Sigmoid colon (tissue), 7 donors: ENCODE measurements around the gene TFR2. TPM values are rescaled to one million over a fixed set of nuclear protein-coding genes. Genes with fewer than 3 reads are reported as not detected.

Experiments used
- DNase-seq: peaks from one replicate; pipeline ENCODE4 v3.0.0-alpha.2; 2019
- H3K27ac ChIP-seq, 4 donors: fragments of 200-600 bp; sonication (generic); one replicate each; pipeline ENCODE4 v1.5.1; 2016 to 2019; ENCODE audit warnings: mild to moderate bottlenecking in 1 of 4
- H3K27me3 ChIP-seq, 3 donors: fragments of 200-600 bp; sonication (generic); one replicate each; pipeline ENCODE4 v1.5.1; 2019; ENCODE audit warnings: mild to moderate bottlenecking in 1 of 3
- H3K36me3 ChIP-seq, 4 donors: fragments of 200-600 bp; sonication (generic); one replicate each; pipeline ENCODE4 v1.5.1; 2016 to 2019
- H3K4me1 ChIP-seq, 4 donors: fragments of 200-600 bp; sonication (generic); one replicate each; pipeline ENCODE4 v1.5.1; 2017 to 2019
- H3K4me3 ChIP-seq, 4 donors: fragments of 200-600 bp; sonication (generic); one replicate each; pipeline ENCODE4 v1.5.1; 2017 to 2019; ENCODE audit warnings: mild to moderate bottlenecking in 2 of 4, moderate library complexity in 1 of 4
- H3K9me3 ChIP-seq, 4 donors: fragments of 200-600 bp in 3 of 4; sonication (generic) in 3 of 4; one replicate each; pipeline versions ENCODE4 v1.5.1 to v1.6.1; 2013 to 2019
- EP300 ChIP-seq, 4 donors: sonication (generic); formaldehyde crosslinking; IDR thresholded peaks; one replicate each; pipeline ENCODE4 v1.6.1; 2017; ENCODE audit warnings: antibody characterized with exemption in 4 of 4
- POLR2A ChIP-seq, 2 donors: fragments of 450-650 bp; IDR thresholded peaks; one replicate each; pipeline ENCODE4 v1.6.1; 2016; ENCODE audit warnings: antibody characterized with exemption in 2 of 2, mild to moderate bottlenecking in 2 of 2, moderate library complexity in 2 of 2
- POLR2AphosphoS5 ChIP-seq, 4 donors: sonication (generic); formaldehyde crosslinking; IDR thresholded peaks; one replicate each; pipeline ENCODE4 v1.6.1; 2017; ENCODE audit warnings: antibody characterized with exemption in 4 of 4
- WGBS, 2 donors: extraction: QIAGEN DNeasy Blood & Tissue Kit; methylation state at CpG; one replicate each; pipeline ENCODE4 v1.1.7; 2013; 5-methylcytosine and 5-hydroxymethylcytosine counted together
- intact Hi-C: fragments of 100-400 bp; cut with DNase I; formaldehyde crosslinking; loops from one replicate; pipeline ENCODE4 v1.15.1; 2023
- polyA plus RNA-seq, 3 donors: library from polyadenylated mRNA; stranded (reverse); fragments of 200-250 nt; gene quantifications; one replicate each; pipeline ENCODE4 v1.2.3, GENCODE V29; 2013
- total RNA-seq, 4 donors: library from RNA; depleted of rRNA; stranded (reverse); fragments of >200 nt; gene quantifications; one replicate each; pipeline ENCODE4 v1.1.0, GENCODE V29; 2016
- TF ChIP-seq, protein P1 (sequence below), 4 experiments: fragments of 450-650 bp in 3 of 4; fragments of 200-600 bp in 1 of 4; IDR thresholded peaks; one replicate each; pipeline ENCODE4 v1.5.1; 2016 to 2019; ENCODE audit warnings: antibody characterized with exemption in 4 of 4, mild to moderate bottlenecking in 3 of 4, moderate library complexity in 2 of 4
- donor health status: healthy with polysubstance abuse.
- donor health status: Bipolar disorder and iron deficiency.
- donor health status: healthy.

TFR2 gene
- total and polyA plus RNA-seq, 7 donors: 0.71 to 2.2 TPM; not detected in 5

DNA sequence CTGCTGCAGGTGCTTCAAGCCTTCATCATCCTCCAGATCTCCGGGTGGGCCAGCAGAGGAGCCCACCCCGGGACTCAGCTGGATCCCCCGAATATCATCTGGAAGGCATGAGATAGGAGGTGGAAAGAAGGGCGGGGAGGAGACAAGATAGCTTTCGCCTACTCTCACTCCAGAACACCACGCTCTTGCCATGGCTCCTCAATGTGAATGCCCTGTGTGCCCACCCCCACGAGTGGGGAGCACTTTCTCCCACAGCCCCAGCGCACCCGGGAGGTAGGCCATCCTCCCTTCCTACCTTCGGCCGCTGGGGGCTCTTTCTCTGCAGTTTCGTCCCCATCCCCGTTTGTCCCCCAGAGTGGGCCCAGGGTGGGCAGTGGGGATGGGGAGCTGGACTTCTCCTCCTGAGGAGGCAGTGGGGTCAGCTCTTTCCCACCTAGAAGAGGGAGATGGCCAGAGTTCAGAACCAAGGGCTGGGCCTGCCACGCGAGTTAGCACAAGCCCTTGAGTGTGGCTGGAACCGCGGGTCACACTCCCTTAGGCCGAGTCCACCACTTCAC, 43.8 kb upstream of the TFR2 start:
- Histone ChIP-seq H3K27me3 (no peaks in the 10 kb centered on the region), H3K36me3 (peaks cover 72 to 89% (median 74%) of the 10 kb centered on the region in 4 donors), H3K4me3 (no peak overlapping the region), H3K9me3 (no peaks in the 10 kb centered on the region), H3K27ac (no peak overlapping the region), H3K4me1 (peaks cover 0 to 28% (median 22%) of the 10 kb centered on the region in 4 donors)
- TF ChIP-seq, protein P1, sequence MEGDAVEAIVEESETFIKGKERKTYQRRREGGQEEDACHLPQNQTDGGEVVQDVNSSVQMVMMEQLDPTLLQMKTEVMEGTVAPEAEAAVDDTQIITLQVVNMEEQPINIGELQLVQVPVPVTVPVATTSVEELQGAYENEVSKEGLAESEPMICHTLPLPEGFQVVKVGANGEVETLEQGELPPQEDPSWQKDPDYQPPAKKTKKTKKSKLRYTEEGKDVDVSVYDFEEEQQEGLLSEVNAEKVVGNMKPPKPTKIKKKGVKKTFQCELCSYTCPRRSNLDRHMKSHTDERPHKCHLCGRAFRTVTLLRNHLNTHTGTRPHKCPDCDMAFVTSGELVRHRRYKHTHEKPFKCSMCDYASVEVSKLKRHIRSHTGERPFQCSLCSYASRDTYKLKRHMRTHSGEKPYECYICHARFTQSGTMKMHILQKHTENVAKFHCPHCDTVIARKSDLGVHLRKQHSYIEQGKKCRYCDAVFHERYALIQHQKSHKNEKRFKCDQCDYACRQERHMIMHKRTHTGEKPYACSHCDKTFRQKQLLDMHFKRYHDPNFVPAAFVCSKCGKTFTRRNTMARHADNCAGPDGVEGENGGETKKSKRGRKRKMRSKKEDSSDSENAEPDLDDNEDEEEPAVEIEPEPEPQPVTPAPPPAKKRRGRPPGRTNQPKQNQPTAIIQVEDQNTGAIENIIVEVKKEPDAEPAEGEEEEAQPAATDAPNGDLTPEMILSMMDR (IDR thresholded peaks at IDR 0.05): no peak
- TF ChIP-seq POLR2AphosphoS5 (IDR thresholded peaks at IDR 0.05): no peak
- TF ChIP-seq EP300 (IDR thresholded peaks at IDR 0.05): no peak
- TF ChIP-seq POLR2A (IDR thresholded peaks at IDR 0.05): no peak
- DNase-seq: no peak
- intact Hi-C loops: no loop called here
- WGBS, 2 donors: 92 to 93% methylated on average over 18 of the region's 18 CpGs

DNA sequence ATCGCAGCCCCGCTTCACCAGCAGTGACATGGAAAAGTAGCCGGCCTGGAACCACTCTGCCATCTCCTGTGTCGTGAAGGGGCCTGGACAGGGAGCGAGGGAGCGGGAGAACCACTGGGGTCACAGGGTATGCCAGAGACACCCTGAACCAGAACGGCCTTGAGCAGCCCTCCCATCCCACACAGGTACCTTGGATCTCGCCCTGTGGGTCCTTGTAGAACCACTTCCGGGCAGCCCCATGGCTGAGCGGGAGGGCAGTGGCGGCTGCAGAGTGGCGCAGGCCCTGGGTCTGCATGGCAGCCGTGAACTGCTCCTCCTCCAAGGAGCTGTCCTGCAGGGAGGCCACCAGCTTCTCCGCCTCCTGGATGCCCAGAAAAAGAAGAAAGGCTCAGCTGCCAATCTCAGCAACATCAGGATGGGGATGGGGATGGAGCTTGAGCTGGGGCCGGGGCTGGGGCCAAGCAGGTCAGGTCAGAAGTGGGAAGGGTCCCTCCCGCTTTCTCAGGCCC, 43.2 kb upstream of the TFR2 start:
- WGBS, 2 donors: 94 to 95% methylated on average over 16 of the region's 16 CpGs
- no peak for DNase-seq
- TF ChIP-seq EP300 (IDR thresholded peaks at IDR 0.05) (no peak), POLR2A (IDR thresholded peaks at IDR 0.05) (no peak), POLR2AphosphoS5 (IDR thresholded peaks at IDR 0.05) (no peak)
- TF ChIP-seq, protein P1 (IDR thresholded peaks at IDR 0.05): no peak
- no peaks in the 10 kb centered on the region for H3K27me3 ChIP-seq
- intact Hi-C loops: no loop called here
- H3K36me3 ChIP-seq: peaks cover 72 to 94% (median 75%) of the 10 kb centered on the region in 4 donors
- H3K9me3 ChIP-seq: no peaks in the 10 kb centered on the region
- H3K27ac ChIP-seq: no peak overlapping the region
- H3K4me1 ChIP-seq: peaks cover 0 to 28% (median 20%) of the 10 kb centered on the region in 4 donors
- H3K4me3 ChIP-seq: no peak overlapping the region

DNA sequence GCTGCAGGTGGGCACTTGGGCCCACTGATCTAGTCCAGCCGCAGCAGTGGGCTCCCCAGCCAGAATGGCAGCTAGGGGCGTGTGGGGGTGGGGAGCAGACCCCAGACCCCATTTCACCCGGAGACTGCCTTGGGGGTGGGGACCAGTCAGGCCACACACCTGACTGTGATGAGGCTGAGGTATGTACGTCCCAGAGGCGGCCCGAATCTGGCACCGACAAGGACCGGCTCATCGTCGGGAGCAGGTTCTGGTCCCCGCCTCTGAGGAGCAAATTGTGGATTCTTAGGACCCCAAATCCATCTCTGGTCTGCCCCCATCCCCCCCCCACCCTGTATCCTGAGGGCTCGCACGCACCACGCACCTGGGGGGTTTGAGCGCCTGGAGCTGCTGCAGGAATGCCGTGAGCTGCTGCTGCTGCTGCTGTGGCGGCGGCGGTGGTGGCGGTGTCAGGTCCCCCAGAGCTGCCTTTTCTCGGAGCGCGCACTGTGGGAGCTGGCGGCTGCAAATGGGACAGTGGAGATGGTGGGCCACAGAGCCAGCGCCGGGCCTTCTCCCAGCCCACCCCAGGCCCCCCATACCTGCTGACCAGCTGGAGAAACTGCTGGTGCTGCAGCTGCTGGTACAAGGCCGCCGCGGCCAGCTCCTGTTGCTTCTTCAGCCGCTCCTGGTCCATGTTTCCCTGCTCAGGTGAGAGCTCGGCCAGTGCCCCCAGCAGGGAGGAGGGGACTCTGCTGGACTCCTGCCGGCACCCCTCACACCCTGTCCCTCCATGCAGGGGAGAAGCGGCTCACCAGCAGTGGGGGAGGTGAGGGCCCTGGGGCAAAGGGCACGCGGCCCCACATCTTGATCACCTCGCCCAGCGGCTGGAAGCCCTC, 42.5 kb upstream of the TFR2 start:
- no peak for DNase-seq
- Histone ChIP-seq H3K4me3 (no peak overlapping the region), H3K9me3 (no peaks in the 10 kb centered on the region), H3K36me3 (peaks cover 71 to 95% (median 79%) of the 10 kb centered on the region in 4 donors), H3K4me1 (peaks cover 0 to 23% (median 15%) of the 10 kb centered on the region in 4 donors), H3K27me3 (no peaks in the 10 kb centered on the region), H3K27ac (no peak overlapping the region)
- 95% methylated on average over 37 of the region's 37 CpGs for WGBS, 2 donors
- TF ChIP-seq, protein P1 (IDR thresholded peaks at IDR 0.05): no peak
- TF ChIP-seq POLR2A (IDR thresholded peaks at IDR 0.05): no peak
- no peak for TF ChIP-seq POLR2AphosphoS5 (IDR thresholded peaks at IDR 0.05)
- TF ChIP-seq EP300 (IDR thresholded peaks at IDR 0.05): no peak
- intact Hi-C loops: no loop called here

DNA sequence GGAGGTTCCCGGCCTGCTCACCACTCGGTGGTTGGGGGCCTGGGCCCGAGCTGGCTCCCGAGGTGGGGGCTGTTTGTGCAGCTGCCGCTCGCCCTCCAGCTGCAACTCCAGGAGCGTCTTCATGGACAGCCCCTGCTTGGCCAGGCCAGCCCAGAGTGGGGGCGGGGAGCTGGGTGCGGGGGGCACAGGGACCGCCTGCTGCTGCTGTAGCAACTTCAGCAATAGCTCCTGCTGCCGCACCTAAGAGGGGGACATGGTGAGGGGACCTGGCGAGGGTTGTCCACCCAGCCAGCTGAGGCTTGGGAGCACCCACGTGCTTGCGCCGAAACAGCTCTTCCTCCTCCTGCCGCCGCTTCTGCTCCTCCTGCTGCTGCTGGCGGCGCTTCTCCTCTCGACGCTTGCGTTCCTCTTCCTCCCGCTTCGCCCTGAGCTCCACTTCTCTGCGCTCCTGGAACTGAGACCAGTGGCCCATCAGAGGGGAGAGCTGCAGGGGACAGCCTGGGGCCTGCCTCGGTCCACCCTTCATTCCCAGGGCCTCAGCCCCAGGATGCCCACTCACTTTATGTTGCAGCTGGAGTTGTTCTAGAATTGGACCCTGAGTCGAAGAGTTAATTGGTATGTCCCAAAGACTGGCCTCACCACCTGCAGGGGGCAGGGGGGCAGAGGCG, 41.8 kb upstream of the TFR2 start:
- Histone ChIP-seq H3K4me3 (no peak overlapping the region), H3K4me1 (peaks cover 0 to 17% (median 10%) of the 10 kb centered on the region in 4 donors), H3K36me3 (peaks cover 75 to 95% (median 83%) of the 10 kb centered on the region in 4 donors), H3K9me3 (no peaks in the 10 kb centered on the region), H3K27me3 (no peaks in the 10 kb centered on the region), H3K27ac (no peak overlapping the region)
- WGBS, 2 donors: 87 to 92% methylated on average over 28 of the region's 28 CpGs
- TF ChIP-seq, protein P1 (IDR thresholded peaks at IDR 0.05): no peak
- TF ChIP-seq POLR2AphosphoS5 (IDR thresholded peaks at IDR 0.05): no peak
- TF ChIP-seq POLR2A (IDR thresholded peaks at IDR 0.05): no peak
- no peak for TF ChIP-seq EP300 (IDR thresholded peaks at IDR 0.05)
- no peak for DNase-seq
- intact Hi-C loops: no loop called here
